ENCODE data around the gene ABCF1. TPM values are rescaled to one million over a fixed set of nuclear protein-coding genes. Genes with fewer than 3 reads are reported as not detected.

The ABCF1 gene
- total RNA-seq, 1 experiment from 2014 or later = 53.3 TPM

- ChIA-PET RAD21 (ENCODE audit: low non-redundant PET in 1 of 2, low total read pairs in 2 of 2, uncharacterized antibody in 2 of 2, unreplicated experiment in 2 of 2) (no interaction called here), POLR2A (no interaction called here), CTCF (no interaction called here)
- peaks cover 13 to 16% of the 10 kb centered on the region in 2 experiments; a peak in 3 of 4 replicates for H3K36me3 ChIP-seq (ENCODE audit: control insufficient read depth in 1 of 2, insufficient read depth in 2 of 2, low read length in 2 of 2)
- no peaks in the 10 kb centered on the region for H4K20me1 ChIP-seq (ENCODE audit: insufficient read depth)
- no peaks in the 10 kb centered on the region for H3K4me1 ChIP-seq (ENCODE audit: control insufficient read depth in 1 of 2, insufficient read depth in 2 of 2, low read length in 2 of 2)
- no peaks in the 10 kb centered on the region for H3K9me2 ChIP-seq (ENCODE audit: insufficient read depth)
- H2AFZ ChIP-seq (ENCODE audit: low read depth, low read length, poor library complexity, severe bottlenecking) = no peak overlapping the region
- intact Hi-C loops (cut with micrococcal nuclease) = no loop called here
- no peak overlapping the region for H3K4me3 ChIP-seq (replicated peaks in 1 of 2; ENCODE audit: low read depth in 1 of 2, low read length in 2 of 2)
- H3K9ac ChIP-seq (ENCODE audit: low read length) = no peak overlapping the region
- no peaks in the 10 kb centered on the region for H3K27me3 ChIP-seq (ENCODE audit: insufficient read depth, low read length)
- H3K9me3 ChIP-seq (ENCODE audit: control insufficient read depth in 1 of 2, insufficient read depth in 1 of 2, low read depth in 1 of 2, low read length in 2 of 2) = no peaks in the 10 kb centered on the region
- DNase-seq (ENCODE audit: low read depth, low spot score) (no peak), ATAC-seq (peak; percentile 65; the same call in 1 of the 2 replicates)
- no peak overlapping the region for H3K4me2 ChIP-seq (ENCODE audit: low read length)
- H3K27ac ChIP-seq (ENCODE audit: low read depth, low read length) = no peak overlapping the region
- H3K79me2 ChIP-seq (ENCODE audit: insufficient read depth, low read length) = no peaks in the 10 kb centered on the region
- no TSS peak for BruUV-seq (replicated peaks)
- TF ChIP-seq ELF1 (IDR thresholded peaks at IDR 0.05; ENCODE audit: borderline replicate concordance, low read depth) (no peak), EGR1 (IDR thresholded peaks at IDR 0.05; ENCODE audit: low read depth) (no peak), YY1 (IDR thresholded peaks at IDR 0.05; ENCODE audit: extremely low read depth, insufficient replicate concordance, low read depth, low read length) (no peak), SRF (IDR thresholded peaks at IDR 0.05; ENCODE audit: low read depth) (no peak)
Observed at GRCh38 chr6:30640481-30640880, 69.2 kb downstream of the ABCF1 start.

GRCh38 chr6:30641048-30641447 is 69.8 kb downstream of the ABCF1 start:
- ChIA-PET RAD21 (ENCODE audit: low non-redundant PET in 1 of 2, low total read pairs in 2 of 2, uncharacterized antibody in 2 of 2, unreplicated experiment in 2 of 2) (no interaction called here), CTCF (no interaction called here), POLR2A (no interaction called here)
- no peak overlapping the region for H3K9ac ChIP-seq (ENCODE audit: low read length)
- intact Hi-C loops (cut with micrococcal nuclease) = no loop called here
- H3K4me1 ChIP-seq (ENCODE audit: control insufficient read depth in 1 of 2, insufficient read depth in 2 of 2, low read length in 2 of 2) = peaks cover under 1 to 2% of the 10 kb centered on the region in 2 experiments; a peak in 3 of 4 replicates
- H3K9me3 ChIP-seq (ENCODE audit: control insufficient read depth in 1 of 2, insufficient read depth in 1 of 2, low read depth in 1 of 2, low read length in 2 of 2) = no peaks in the 10 kb centered on the region
- no peaks in the 10 kb centered on the region for H4K20me1 ChIP-seq (ENCODE audit: insufficient read depth)
- H3K4me2 ChIP-seq (ENCODE audit: low read length) = no peak overlapping the region
- DNase-seq (ENCODE audit: low read depth, low spot score) (no peak), ATAC-seq (no peak)
- no peaks in the 10 kb centered on the region for H3K79me2 ChIP-seq (ENCODE audit: insufficient read depth, low read length)
- H3K9me2 ChIP-seq (ENCODE audit: insufficient read depth) = no peaks in the 10 kb centered on the region
- no peak overlapping the region for H2AFZ ChIP-seq (ENCODE audit: low read depth, low read length, poor library complexity, severe bottlenecking)
- BruUV-seq (replicated peaks) = no TSS peak
- no peaks in the 10 kb centered on the region for H3K27me3 ChIP-seq (ENCODE audit: insufficient read depth, low read length)
- H3K27ac ChIP-seq (ENCODE audit: low read depth, low read length) = no peak overlapping the region
- H3K36me3 ChIP-seq (ENCODE audit: control insufficient read depth in 1 of 2, insufficient read depth in 2 of 2, low read length in 2 of 2) = peaks cover 13 to 16% of the 10 kb centered on the region in 2 experiments; a peak in 3 of 4 replicates
- H3K4me3 ChIP-seq (replicated peaks in 1 of 2; ENCODE audit: low read depth in 1 of 2, low read length in 2 of 2) = no peak overlapping the region
- no peak for TF ChIP-seq CTCF (IDR thresholded peaks at IDR 0.05 in 2 of 3, conservative IDR thresholded peaks at IDR 0.05 in 1 of 3; ENCODE audit: borderline replicate concordance in 1 of 3, insufficient read depth in 1 of 3, low read depth in 2 of 3, low read length in 2 of 3)
- TF ChIP-seq EZH2phosphoT487 (IDR thresholded peaks at IDR 0.05; ENCODE audit: borderline replicate concordance) = no peak
- no peak for TF ChIP-seq POLR2A (IDR thresholded peaks at IDR 0.05; ENCODE audit: borderline replicate concordance, extremely low read depth, insufficient read depth, insufficient read length)
- no peak for TF ChIP-seq ZFX (IDR thresholded peaks at IDR 0.05)
- TF ChIP-seq ATF3 (IDR thresholded peaks at IDR 0.05) = no peak
- no peak for TF ChIP-seq ZNF274 (IDR thresholded peaks at IDR 0.05; ENCODE audit: low read depth, low read length)
- no peak for TF ChIP-seq CEBPB (IDR thresholded peaks at IDR 0.05; ENCODE audit: low read depth)
- TF ChIP-seq RAD21 (IDR thresholded peaks at IDR 0.05; ENCODE audit: low read depth) = no peak
- TF ChIP-seq CBX3 (IDR thresholded peaks at IDR 0.05; ENCODE audit: low read depth) = no peak
- TF ChIP-seq REST (IDR thresholded peaks at IDR 0.05; ENCODE audit: low read depth) = no peak
- no peak for TF ChIP-seq ELF1 (IDR thresholded peaks at IDR 0.05; ENCODE audit: borderline replicate concordance, low read depth)
- no peak for TF ChIP-seq MAX (IDR thresholded peaks at IDR 0.05)
- TF ChIP-seq POLR2AphosphoS5 (IDR thresholded peaks at IDR 0.05; ENCODE audit: low read depth, low read length) = no peak

All from HCT116 (cell line).